SK-N-SH (cell line): ENCODE measurements around the gene HES2.

ENCODE experiments used
- CHD2 ChIP-seq: fragments of 150-350 bp; IDR thresholded peaks from 2 replicates; pipeline ENCODE4 v1.6.1; 2018; ENCODE audit warnings: low read length; ENCODE audit not compliant: partially characterized antibody
- EZH2phosphoT487 ChIP-seq: fragments of 200-600 bp; sonication (generic); IDR thresholded peaks from 2 replicates; pipeline ENCODE4 v1.6.1; 2017; ENCODE audit warnings: low read depth, mixed run types, mild to moderate bottlenecking, antibody characterized with exemption, moderate library complexity, borderline replicate concordance
- IRF3 ChIP-seq: fragments of 150-350 bp; IDR thresholded peaks from 2 replicates; pipeline ENCODE4 v1.6.1; 2016; ENCODE audit warnings: mild to moderate bottlenecking, low read depth, low read length
- MAX ChIP-seq: IDR thresholded peaks from 2 replicates; pipeline ENCODE4 v1.4.0; 2012; ENCODE audit warnings: low read depth
- MXI1 ChIP-seq: IDR thresholded peaks from 2 replicates; pipeline ENCODE4 v1.6.1; 2012; ENCODE audit warnings: mild to moderate bottlenecking, low read depth, low read length, improper control_type of control experiment
- POLR2AphosphoS5 ChIP-seq: IDR thresholded peaks from 2 replicates; pipeline ENCODE4 v1.6.1; 2012; ENCODE audit warnings: low read depth, low read length
- RAD21 ChIP-seq: IDR thresholded peaks from 2 replicates; pipeline ENCODE4 v1.6.1; 2012; ENCODE audit warnings: mild to moderate bottlenecking, low read length
- RFX5 ChIP-seq: IDR thresholded peaks from 2 replicates; pipeline ENCODE4 v1.6.1; 2012; ENCODE audit warnings: mild to moderate bottlenecking, improper control_type of control experiment, low read length
- SIN3A ChIP-seq: IDR thresholded peaks from 2 replicates; pipeline ENCODE4 v1.6.1; 2012; ENCODE audit warnings: low read depth, mild to moderate bottlenecking, low read length, moderate library complexity, borderline replicate concordance
- USF2 ChIP-seq: fragments of 150-350 bp; IDR thresholded peaks from 2 replicates; pipeline ENCODE4 v1.6.1; 2017; ENCODE audit warnings: antibody characterized with exemption, low read length, low read depth, borderline replicate concordance
- TF ChIP-seq, protein P1 (sequence below): fragments of 200-600 bp; sonication (generic); IDR thresholded peaks from 2 replicates; pipeline ENCODE4 v1.6.1; 2017; ENCODE audit warnings: antibody characterized with exemption, mild to moderate bottlenecking, moderate library complexity
- TF ChIP-seq, protein P2 (sequence below): IDR thresholded peaks from 2 replicates; pipeline ENCODE4 v1.6.1; 2012; ENCODE audit warnings: mild to moderate bottlenecking, low read depth, low read length, moderate library complexity

GRCh38 chr1:6464915-6465314 is 45.2 kb upstream of the HES2 start:
- TF ChIP-seq MXI1 (no peak), RAD21 (no peak), MAX (no peak), IRF3 (no peak), POLR2AphosphoS5 (no peak), CHD2 (no peak), SIN3A (no peak), EZH2phosphoT487 (no peak), RFX5 (no peak), USF2 (no peak)
- TF ChIP-seq, protein P1, sequence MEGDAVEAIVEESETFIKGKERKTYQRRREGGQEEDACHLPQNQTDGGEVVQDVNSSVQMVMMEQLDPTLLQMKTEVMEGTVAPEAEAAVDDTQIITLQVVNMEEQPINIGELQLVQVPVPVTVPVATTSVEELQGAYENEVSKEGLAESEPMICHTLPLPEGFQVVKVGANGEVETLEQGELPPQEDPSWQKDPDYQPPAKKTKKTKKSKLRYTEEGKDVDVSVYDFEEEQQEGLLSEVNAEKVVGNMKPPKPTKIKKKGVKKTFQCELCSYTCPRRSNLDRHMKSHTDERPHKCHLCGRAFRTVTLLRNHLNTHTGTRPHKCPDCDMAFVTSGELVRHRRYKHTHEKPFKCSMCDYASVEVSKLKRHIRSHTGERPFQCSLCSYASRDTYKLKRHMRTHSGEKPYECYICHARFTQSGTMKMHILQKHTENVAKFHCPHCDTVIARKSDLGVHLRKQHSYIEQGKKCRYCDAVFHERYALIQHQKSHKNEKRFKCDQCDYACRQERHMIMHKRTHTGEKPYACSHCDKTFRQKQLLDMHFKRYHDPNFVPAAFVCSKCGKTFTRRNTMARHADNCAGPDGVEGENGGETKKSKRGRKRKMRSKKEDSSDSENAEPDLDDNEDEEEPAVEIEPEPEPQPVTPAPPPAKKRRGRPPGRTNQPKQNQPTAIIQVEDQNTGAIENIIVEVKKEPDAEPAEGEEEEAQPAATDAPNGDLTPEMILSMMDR = no peak
- TF ChIP-seq, protein P2, sequence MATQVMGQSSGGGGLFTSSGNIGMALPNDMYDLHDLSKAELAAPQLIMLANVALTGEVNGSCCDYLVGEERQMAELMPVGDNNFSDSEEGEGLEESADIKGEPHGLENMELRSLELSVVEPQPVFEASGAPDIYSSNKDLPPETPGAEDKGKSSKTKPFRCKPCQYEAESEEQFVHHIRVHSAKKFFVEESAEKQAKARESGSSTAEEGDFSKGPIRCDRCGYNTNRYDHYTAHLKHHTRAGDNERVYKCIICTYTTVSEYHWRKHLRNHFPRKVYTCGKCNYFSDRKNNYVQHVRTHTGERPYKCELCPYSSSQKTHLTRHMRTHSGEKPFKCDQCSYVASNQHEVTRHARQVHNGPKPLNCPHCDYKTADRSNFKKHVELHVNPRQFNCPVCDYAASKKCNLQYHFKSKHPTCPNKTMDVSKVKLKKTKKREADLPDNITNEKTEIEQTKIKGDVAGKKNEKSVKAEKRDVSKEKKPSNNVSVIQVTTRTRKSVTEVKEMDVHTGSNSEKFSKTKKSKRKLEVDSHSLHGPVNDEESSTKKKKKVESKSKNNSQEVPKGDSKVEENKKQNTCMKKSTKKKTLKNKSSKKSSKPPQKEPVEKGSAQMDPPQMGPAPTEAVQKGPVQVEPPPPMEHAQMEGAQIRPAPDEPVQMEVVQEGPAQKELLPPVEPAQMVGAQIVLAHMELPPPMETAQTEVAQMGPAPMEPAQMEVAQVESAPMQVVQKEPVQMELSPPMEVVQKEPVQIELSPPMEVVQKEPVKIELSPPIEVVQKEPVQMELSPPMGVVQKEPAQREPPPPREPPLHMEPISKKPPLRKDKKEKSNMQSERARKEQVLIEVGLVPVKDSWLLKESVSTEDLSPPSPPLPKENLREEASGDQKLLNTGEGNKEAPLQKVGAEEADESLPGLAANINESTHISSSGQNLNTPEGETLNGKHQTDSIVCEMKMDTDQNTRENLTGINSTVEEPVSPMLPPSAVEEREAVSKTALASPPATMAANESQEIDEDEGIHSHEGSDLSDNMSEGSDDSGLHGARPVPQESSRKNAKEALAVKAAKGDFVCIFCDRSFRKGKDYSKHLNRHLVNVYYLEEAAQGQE = no peak
